IMR-90 (cell line): ENCODE results near the gene ZRANB3. TPM values are rescaled to one million over a fixed set of nuclear protein-coding genes. Genes with fewer than 3 reads are reported as not detected.

Source experiments
- ATAC-seq: fragments of 200-7000 bp; cut with Tn5 transposase; 2 replicates; pipeline ENCODE4 v1.9.1; 2020; ENCODE audit warnings: low read depth, mild to moderate bottlenecking, moderate library complexity
- BruUV-seq: library from RNA; stranded (reverse); fragments of 400-500 nt; replicated peaks from 2 replicates; lab custom pipeline; 2021; lab: Mats Ljungman, UMichigan
- CTCF ChIA-PET: fragments of 300-600 bp; formaldehyde crosslinking; extraction: SDS; loops from one replicate; lab custom pipeline; 2021; ENCODE audit warnings: antibody characterized with exemption; lab: Yijun Ruan, JAX
- POLR2A ChIA-PET: fragments of 300-600 bp; sonication (Branson Sonifier 250); formaldehyde crosslinking; loops from one replicate; lab custom pipeline; 2022; ENCODE audit warnings: antibody characterized with exemption; ENCODE audit not compliant: unreplicated experiment; lab: Charles Lee
- DNase-seq: peaks from one replicate; pipeline ENCODE4 v3.0.0; 2013
- H2AFZ ChIP-seq: replicated peaks from 2 replicates; pipeline ENCODE3; 2013; ENCODE audit warnings: low read length, mild to moderate bottlenecking; ENCODE audit not compliant: poor library complexity
- H2AK5ac ChIP-seq: 2 replicates; pipeline ENCODE4 v1.6.1; 2013; ENCODE audit warnings: low read depth, low read length, inconsistent platforms
- H2AK9ac ChIP-seq: replicated peaks from 2 replicates; pipeline ENCODE3; 2013; ENCODE audit warnings: mild to moderate bottlenecking, low read depth, low read length, moderate library complexity; ENCODE audit not compliant: poor library complexity
- H2BK120ac ChIP-seq: 2 replicates; pipeline ENCODE4 v1.6.1; 2013; ENCODE audit warnings: low read depth, low read length, inconsistent platforms
- H2BK15ac ChIP-seq: 3 replicates; pipeline ENCODE4 v1.6.1; 2013; ENCODE audit warnings: low read depth, low read length, inconsistent platforms
- H2BK20ac ChIP-seq: 2 replicates; pipeline ENCODE4 v1.6.1; 2013; ENCODE audit warnings: low read depth, mild to moderate bottlenecking, inconsistent platforms, low read length, moderate library complexity
- H2BK5ac ChIP-seq: 2 replicates; pipeline ENCODE4 v1.6.1; 2013; ENCODE audit warnings: mild to moderate bottlenecking, low read depth, low read length, inconsistent platforms; ENCODE audit not compliant: poor library complexity, severe bottlenecking
- H3K14ac ChIP-seq: replicated peaks from 2 replicates; pipeline ENCODE4 v1.6.1; 2013; ENCODE audit warnings: low read depth, low read length, inconsistent platforms
- H3K18ac ChIP-seq: 2 replicates; pipeline ENCODE4 v1.6.1; 2013; ENCODE audit warnings: low read depth, low read length, control low read depth
- H3K23ac ChIP-seq: 2 replicates; pipeline ENCODE4 v1.6.1; 2013; ENCODE audit warnings: low read depth, low read length, inconsistent platforms
- H3K27ac ChIP-seq: 2 replicates; pipeline ENCODE4 v1.5.1; 2013; ENCODE audit warnings: mild to moderate bottlenecking, control low read depth, low read length; ENCODE audit not compliant: insufficient read depth
- H3K27me3 ChIP-seq: 2 replicates; pipeline ENCODE4 v1.6.1; 2013; ENCODE audit warnings: low read length; ENCODE audit not compliant: control insufficient read depth, insufficient read depth
- H3K36me3 ChIP-seq: 2 replicates; pipeline ENCODE4 v1.6.1; 2013; ENCODE audit warnings: low read length, mixed read lengths; ENCODE audit not compliant: control insufficient read depth, insufficient read depth
- H3K4ac ChIP-seq: 2 replicates; pipeline ENCODE4 v1.6.1; 2013; ENCODE audit warnings: low read depth, low read length, inconsistent platforms
- H3K4me1 ChIP-seq: 2 replicates; pipeline ENCODE4 v1.6.1; 2013; ENCODE audit warnings: low read length, mixed read lengths; ENCODE audit not compliant: control insufficient read depth, insufficient read depth
- H3K4me2 ChIP-seq: 2 replicates; pipeline ENCODE4 v1.6.1; 2013; ENCODE audit warnings: low read depth, mild to moderate bottlenecking, control low read depth, low read length, moderate library complexity
- H3K4me3 ChIP-seq: 2 replicates; pipeline ENCODE4 v1.5.1; 2013; ENCODE audit warnings: low read depth, mild to moderate bottlenecking, control low read depth, low read length, moderate library complexity; ENCODE audit not compliant: insufficient read depth
- H3K56ac ChIP-seq: 2 replicates; pipeline ENCODE4 v1.6.1; 2013; ENCODE audit warnings: low read length, inconsistent platforms; ENCODE audit not compliant: insufficient read depth; ENCODE audit errors: extremely low read depth
- H3K79me1 ChIP-seq, 2 experiments: 2 replicates each; pipeline ENCODE4 v1.6.1; 2013; ENCODE audit warnings: low read length in 2 of 2, inconsistent platforms in 1 of 2, low read depth in 1 of 2
- H3K9ac ChIP-seq: 2 replicates; pipeline ENCODE4 v1.6.1; 2013; ENCODE audit warnings: low read depth, low read length, control low read depth
- H3K9me1 ChIP-seq: 2 replicates; pipeline ENCODE4 v1.6.1; 2013; ENCODE audit warnings: low read length, inconsistent platforms; ENCODE audit not compliant: insufficient read depth
- H3K9me3 ChIP-seq: 2 replicates; pipeline ENCODE4 v1.6.1; 2013; ENCODE audit warnings: low read length; ENCODE audit not compliant: control insufficient read depth, insufficient read depth
- H4K20me1 ChIP-seq: 2 replicates; pipeline ENCODE4 v1.6.1; 2013; ENCODE audit warnings: low read length, inconsistent platforms; ENCODE audit not compliant: insufficient read depth
- H4K5ac ChIP-seq: 2 replicates; pipeline ENCODE4 v1.6.1; 2013; ENCODE audit warnings: mild to moderate bottlenecking, low read depth, low read length, control low read depth
- H4K8ac ChIP-seq, 2 experiments: 2 replicates each; pipeline ENCODE4 v1.6.1; 2013; ENCODE audit warnings: low read depth in 2 of 2, low read length in 2 of 2, control low read depth in 1 of 2, inconsistent platforms in 1 of 2
- H4K91ac ChIP-seq: 2 replicates; pipeline ENCODE4 v1.6.1; 2013; ENCODE audit warnings: low read depth, low read length, inconsistent platforms; ENCODE audit not compliant: insufficient read depth
- FOS ChIP-seq: fragments of 150-350 bp; IDR thresholded peaks from 2 replicates; pipeline ENCODE4 v1.6.1; 2016; ENCODE audit warnings: low read depth, low read length
- WGBS, 2 experiments: methylation state at CpG; one replicate each; pipeline versions ENCODE4 v1.1.5 to v1.1.7; 2013; ENCODE audit warnings: missing lambda C conversion rate in 2 of 2; ENCODE audit not compliant: insufficient read length in 1 of 2; ENCODE audit errors: extremely low coverage in 2 of 2; 5-methylcytosine and 5-hydroxymethylcytosine counted together
- dilution Hi-C: fragments of 300-500 bp; cut with HindIII; formaldehyde crosslinking; loops from one replicate; pipeline ENCODE4 v1.14.3; 2018; ENCODE audit warnings: low sequenced_read_pairs; ENCODE audit not compliant: unreplicated experiment
- in situ Hi-C: fragments of 300-500 bp; cut with MboI; formaldehyde crosslinking; loops from 3 replicates; pipeline ENCODE4 v1.14.3; 2019; ENCODE audit warnings: low sequenced_read_pairs, inconsistent platforms, mixed read lengths
- intact Hi-C: fragments of 100-400 bp; cut with micrococcal nuclease; formaldehyde crosslinking; loops from 2 replicates; pipeline ENCODE4 v1.10.0; 2022
- polyA plus RNA-seq, 3 experiments: library from polyadenylated mRNA; depleted of rRNA; stranded (reverse); fragments of >200 nt; gene quantifications; 2 replicates each; pipeline ENCODE4 v1.2.3, GENCODE V29; 2012; ENCODE audit warnings: low replicate concordance in 1 of 3
- total RNA-seq: library from RNA; depleted of rRNA; stranded (reverse); fragments of >200 nt; gene quantifications from 2 replicates; pipeline ENCODE4 v1.2.3, GENCODE V29; 2012
- TF ChIP-seq, protein P1 (sequence below): conservative IDR thresholded peaks from 2 replicates; pipeline ENCODE4 v1.5.1; 2012; ENCODE audit warnings: mild to moderate bottlenecking, low read depth, low read length, improper control_type of control experiment

The ZRANB3 gene
- total and polyA plus RNA-seq, 2 of the 4 experiments (the other 2 are of a cell fraction), result 3.4 to 9.3 TPM

DNA sequence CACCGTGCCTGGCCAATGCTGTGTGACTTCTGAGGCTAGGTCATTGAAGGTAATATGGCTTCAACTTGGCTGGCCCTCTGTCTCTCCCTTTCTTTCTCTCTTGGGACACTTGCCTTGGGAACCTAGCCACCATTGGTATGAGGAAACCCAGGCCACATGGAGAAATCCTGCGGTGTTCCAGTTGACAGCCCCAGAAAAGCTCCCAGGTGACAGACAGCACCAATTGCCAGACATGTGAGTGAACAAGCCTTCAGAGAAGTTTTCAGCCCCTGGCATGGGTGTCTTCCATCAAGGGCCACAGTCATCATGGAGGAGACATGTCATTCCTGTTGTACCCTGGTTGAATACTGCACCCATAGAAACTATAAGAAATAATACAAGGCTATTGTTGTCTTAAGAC, 292.4 kb downstream of the ZRANB3 start:
- Histone ChIP-seq H2AFZ (no peak overlapping the region), H4K5ac (no peak overlapping the region), H3K9me1 (no peaks in the 10 kb centered on the region), H3K4me2 (no peak overlapping the region), H3K18ac (no peak overlapping the region), H2BK15ac (no peak overlapping the region), H2BK5ac (no peak overlapping the region), H4K20me1 (no peaks in the 10 kb centered on the region), H3K14ac (no peak overlapping the region), H3K79me1 (no peaks in the 10 kb centered on the region), H2BK20ac (no peak overlapping the region), H3K23ac (no peak overlapping the region), H4K8ac (no peak overlapping the region), H3K4ac (no peak overlapping the region), H2AK5ac (no peak overlapping the region), H3K9ac (no peak overlapping the region), H4K91ac (no peak overlapping the region), H2AK9ac (no peak overlapping the region), H3K27ac (no peak overlapping the region), H3K27me3 (no peaks in the 10 kb centered on the region), H3K36me3 (no peaks in the 10 kb centered on the region), H3K4me3 (no peak overlapping the region), H3K4me1 (no peaks in the 10 kb centered on the region), H2BK120ac (no peak overlapping the region), H3K9me3 (no peaks in the 10 kb centered on the region), H3K56ac (no peak overlapping the region)
- no TSS peak for BruUV-seq
- POLR2A ChIA-PET, result no interaction called here
- dilution Hi-C loops (no loop called here), in situ Hi-C loops (no loop called here), intact Hi-C loops (no loop called here)
- CTCF ChIA-PET, result no interaction called here
- TF ChIP-seq, protein P1, sequence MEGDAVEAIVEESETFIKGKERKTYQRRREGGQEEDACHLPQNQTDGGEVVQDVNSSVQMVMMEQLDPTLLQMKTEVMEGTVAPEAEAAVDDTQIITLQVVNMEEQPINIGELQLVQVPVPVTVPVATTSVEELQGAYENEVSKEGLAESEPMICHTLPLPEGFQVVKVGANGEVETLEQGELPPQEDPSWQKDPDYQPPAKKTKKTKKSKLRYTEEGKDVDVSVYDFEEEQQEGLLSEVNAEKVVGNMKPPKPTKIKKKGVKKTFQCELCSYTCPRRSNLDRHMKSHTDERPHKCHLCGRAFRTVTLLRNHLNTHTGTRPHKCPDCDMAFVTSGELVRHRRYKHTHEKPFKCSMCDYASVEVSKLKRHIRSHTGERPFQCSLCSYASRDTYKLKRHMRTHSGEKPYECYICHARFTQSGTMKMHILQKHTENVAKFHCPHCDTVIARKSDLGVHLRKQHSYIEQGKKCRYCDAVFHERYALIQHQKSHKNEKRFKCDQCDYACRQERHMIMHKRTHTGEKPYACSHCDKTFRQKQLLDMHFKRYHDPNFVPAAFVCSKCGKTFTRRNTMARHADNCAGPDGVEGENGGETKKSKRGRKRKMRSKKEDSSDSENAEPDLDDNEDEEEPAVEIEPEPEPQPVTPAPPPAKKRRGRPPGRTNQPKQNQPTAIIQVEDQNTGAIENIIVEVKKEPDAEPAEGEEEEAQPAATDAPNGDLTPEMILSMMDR, result no peak
- no peak for TF ChIP-seq FOS
- WGBS, 2 experiments, result no CpG with 5 or more reads among the region's 2 CpGs
- no peak for ATAC-seq
- DNase-seq, result no peak
